Activated CD4-positive, alpha-beta T cell treated with anti-CD3 and anti-CD28 coated beads for 48 hours (primary cell): ENCODE data around the gene TMOD2.

ENCODE experiments used
- DNase-seq: peaks from one replicate; pipeline ENCODE4 v3.0.0-alpha.2; 2020

Gene TMOD2

DNA sequence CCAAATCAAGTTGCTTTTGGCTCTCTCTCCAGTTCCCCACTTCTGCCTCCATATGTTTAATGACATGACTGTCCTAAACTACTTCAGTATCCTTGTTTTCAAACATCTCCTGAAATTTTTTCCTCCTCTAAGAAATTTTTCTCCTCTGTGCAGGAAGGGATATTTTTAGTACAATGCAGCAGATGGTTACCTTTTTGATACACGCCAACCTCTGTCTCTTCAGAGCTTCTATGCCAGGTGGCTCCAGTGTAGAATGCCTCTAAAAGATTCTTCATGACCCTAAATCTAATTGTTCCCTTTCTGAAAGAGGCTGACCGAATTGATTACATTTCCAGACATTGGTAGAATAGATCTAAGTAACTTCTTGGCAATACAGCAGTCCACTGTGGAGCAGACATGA is 111.7 kb downstream of the TMOD2 start:
- no peak for DNase-seq

DNA sequence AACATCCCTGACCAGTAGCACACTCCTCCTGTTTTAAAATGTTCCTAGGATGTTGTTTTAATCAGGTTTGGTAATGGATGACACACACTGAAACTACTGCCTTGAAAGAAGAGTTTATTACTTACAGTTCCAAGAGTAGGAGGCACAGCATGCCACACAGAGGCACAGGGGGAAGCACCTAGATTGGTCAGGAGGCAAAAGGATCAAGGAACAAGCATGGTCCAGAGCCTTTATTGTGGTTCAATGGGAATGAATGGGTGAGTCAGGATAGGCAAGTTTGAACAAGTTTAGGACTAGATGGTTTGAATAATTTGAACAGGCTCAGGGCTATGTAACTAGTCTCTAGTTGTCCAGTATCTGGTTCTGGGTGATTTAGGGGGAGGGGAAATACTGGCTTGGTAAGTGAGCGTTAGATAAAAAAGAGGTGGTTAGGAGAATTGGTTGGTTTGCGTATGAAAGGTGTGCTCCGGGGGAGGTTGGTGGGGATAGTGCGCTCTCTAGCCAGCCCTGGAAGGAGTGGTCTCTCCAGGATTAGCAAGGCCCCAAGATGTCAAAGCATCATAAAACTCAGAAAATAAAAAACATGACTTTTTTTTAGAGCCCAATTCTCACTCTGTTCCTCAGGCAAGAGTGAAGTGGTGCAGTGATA is 113.1 kb downstream of the TMOD2 start:
- peak; percentile 55 for DNase-seq

DNA sequence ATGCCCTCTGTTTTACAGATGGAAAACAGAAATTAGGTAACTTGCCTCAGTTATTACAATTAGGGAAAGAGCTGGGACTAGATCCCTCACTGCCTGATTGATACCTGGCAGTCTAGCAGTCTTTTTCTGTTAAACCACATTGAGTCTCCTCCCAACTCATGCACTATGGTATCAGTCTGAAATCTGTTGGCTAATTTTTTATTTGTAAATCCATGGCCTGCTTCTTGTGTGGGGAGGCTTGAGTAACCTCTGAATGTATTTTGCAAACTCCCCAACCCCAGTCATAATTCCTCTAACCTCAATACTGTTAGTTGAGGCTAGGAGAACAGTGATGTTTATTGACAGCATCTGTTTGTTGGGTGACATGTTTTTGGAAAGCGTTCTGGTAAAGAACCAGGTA is 113.9 kb downstream of the TMOD2 start:
- no peak for DNase-seq
